ENCODE data around the gene CPE.

Gene CPE

DNA sequence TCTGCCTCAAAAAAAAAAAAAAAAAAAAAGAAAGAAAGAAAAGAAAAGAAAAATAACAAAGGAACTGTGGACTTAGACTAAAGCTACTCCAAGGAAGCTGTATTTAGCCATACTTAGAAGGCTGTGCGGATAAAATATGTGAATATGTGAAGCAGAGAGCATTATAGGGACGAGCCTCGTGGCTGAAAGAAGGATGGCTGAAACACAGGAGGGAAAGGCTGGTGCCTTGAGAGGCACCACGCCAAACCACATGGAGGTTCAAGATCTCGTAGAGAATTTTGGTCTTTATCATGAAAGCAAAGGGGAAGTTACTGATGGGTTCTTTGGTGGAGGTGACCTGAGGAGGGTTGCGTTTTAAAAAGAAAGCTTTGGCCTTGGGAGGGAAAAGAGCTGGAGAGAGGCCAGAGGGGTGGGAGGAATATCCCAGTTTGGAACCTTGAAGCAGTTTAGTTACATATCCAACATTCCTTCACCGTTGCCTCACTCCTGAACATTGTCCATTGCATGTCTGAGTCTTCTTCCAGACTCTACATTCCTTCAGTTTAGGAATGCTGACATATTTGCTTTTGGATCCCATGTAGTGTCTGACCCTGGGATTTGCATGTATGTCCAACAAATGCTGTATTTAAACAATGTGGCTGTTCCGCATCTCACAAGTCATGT is 82.5 kb downstream of the CPE start:
- DNase-seq (ENCODE audit: low read depth in 1 of 2, low spot score in 1 of 2), result peak in 1 of 2 experiments; percentile 71
- in situ Hi-C loops (cut with HindIII; ENCODE audit: low pct_unique_long_range_greater_than_20kb, low sequenced_read_pairs), result no loop called here
- no peak for TF ChIP-seq JUND (IDR thresholded peaks at IDR 0.05; ENCODE audit: low read depth)

- in situ Hi-C loops (cut with HindIII; ENCODE audit: low pct_unique_long_range_greater_than_20kb, low sequenced_read_pairs), result no loop called here
- TF ChIP-seq JUND (IDR thresholded peaks at IDR 0.05; ENCODE audit: low read depth), result no peak
- DNase-seq (ENCODE audit: low read depth in 1 of 2, low spot score in 1 of 2), result no peak
Observed at GRCh38 chr4:165462009-165462408, 83.2 kb downstream of the CPE start.

DNA sequence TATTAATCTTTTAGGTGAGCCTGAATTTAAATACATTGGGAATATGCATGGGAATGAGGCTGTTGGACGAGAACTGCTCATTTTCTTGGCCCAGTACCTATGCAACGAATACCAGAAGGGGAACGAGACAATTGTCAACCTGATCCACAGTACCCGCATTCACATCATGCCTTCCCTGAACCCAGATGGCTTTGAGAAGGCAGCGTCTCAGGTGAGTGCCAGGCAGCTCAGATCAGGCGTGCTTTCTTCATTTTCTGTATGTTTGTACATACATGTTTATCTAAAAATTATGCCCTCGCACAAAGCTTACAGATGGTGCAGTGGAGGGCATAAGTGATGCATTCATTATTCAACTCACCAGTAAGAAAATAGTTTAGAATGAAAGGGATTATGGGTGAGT is 85.6 kb downstream of the CPE start:
- no peak for DNase-seq (ENCODE audit: low read depth in 1 of 2, low spot score in 1 of 2)
- in situ Hi-C loops (cut with HindIII; ENCODE audit: low pct_unique_long_range_greater_than_20kb, low sequenced_read_pairs), result no loop called here
- TF ChIP-seq JUND (IDR thresholded peaks at IDR 0.05; ENCODE audit: low read depth), result no peak

GRCh38 chr4:165464813-165465381 is 86.1 kb downstream of the CPE start:
- no peak for TF ChIP-seq JUND (IDR thresholded peaks at IDR 0.05; ENCODE audit: low read depth)
- in situ Hi-C loops (cut with HindIII; ENCODE audit: low pct_unique_long_range_greater_than_20kb, low sequenced_read_pairs), result no loop called here
- peak; percentile 6 to 47 for DNase-seq (ENCODE audit: low read depth in 1 of 2, low spot score in 1 of 2)

DNA sequence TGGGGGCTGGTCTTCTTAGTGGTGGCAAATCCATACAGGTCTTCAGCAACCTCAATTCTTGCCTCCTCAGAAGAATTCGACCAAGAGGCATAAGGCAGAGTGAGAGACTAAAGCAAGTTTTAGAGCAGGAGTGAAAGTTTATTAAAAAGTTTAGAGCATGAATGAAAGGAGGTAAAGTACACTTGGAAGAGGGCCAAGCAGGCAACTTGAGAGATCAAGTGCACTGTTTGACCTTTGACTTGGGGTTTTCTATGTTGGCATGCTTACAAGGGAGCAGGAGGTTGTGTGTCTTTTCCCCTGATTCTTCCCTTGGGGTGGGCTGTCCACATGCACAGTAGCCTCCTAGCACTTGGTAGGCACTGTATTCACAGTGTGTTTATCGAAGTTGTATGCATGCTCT is 91.2 kb downstream of the CPE start:
- in situ Hi-C loops (cut with HindIII; ENCODE audit: low pct_unique_long_range_greater_than_20kb, low sequenced_read_pairs), result no loop called here
- DNase-seq (ENCODE audit: low read depth in 1 of 2, low spot score in 1 of 2), result no peak
- no peak for TF ChIP-seq JUND (IDR thresholded peaks at IDR 0.05; ENCODE audit: low read depth)

DNA sequence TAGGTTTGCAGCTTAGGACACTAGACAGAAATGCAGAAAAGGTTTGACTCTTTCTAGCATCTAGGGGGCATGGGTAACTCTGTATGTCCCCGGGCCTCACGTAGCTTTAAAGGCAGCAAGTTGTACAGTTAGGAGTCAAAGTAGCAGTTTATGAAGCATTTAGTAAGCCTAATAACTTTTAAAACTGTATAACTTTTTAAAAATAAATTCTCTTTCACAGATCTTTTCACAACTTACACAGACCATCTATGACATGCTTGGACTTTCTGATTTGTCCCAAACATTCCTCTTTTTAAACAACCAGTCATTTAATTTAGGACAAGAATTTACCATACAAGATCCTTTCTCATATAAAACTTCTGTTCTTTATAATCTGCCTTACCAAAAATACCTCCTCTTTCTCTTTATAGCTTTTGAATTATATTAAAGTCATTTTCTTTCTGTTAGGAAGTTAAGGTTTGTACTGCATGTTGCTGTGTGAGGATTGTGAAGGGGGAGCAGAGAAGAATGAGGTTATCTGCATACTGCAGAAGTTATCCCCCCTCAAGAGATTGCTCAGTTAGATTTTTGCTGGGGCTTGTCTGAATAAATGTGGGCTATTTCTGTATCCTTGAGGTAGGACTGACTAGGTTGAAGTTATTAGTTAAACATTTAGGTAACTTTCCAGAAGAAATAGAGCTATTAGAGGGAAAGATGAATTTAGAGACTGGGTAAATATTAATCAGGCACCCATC is 94.3 kb downstream of the CPE start:
- no peak for DNase-seq (ENCODE audit: low read depth in 1 of 2, low spot score in 1 of 2)
- in situ Hi-C loops (cut with HindIII; ENCODE audit: low pct_unique_long_range_greater_than_20kb, low sequenced_read_pairs), result no loop called here
- TF ChIP-seq JUND (IDR thresholded peaks at IDR 0.05; ENCODE audit: low read depth), result no peak

DNA sequence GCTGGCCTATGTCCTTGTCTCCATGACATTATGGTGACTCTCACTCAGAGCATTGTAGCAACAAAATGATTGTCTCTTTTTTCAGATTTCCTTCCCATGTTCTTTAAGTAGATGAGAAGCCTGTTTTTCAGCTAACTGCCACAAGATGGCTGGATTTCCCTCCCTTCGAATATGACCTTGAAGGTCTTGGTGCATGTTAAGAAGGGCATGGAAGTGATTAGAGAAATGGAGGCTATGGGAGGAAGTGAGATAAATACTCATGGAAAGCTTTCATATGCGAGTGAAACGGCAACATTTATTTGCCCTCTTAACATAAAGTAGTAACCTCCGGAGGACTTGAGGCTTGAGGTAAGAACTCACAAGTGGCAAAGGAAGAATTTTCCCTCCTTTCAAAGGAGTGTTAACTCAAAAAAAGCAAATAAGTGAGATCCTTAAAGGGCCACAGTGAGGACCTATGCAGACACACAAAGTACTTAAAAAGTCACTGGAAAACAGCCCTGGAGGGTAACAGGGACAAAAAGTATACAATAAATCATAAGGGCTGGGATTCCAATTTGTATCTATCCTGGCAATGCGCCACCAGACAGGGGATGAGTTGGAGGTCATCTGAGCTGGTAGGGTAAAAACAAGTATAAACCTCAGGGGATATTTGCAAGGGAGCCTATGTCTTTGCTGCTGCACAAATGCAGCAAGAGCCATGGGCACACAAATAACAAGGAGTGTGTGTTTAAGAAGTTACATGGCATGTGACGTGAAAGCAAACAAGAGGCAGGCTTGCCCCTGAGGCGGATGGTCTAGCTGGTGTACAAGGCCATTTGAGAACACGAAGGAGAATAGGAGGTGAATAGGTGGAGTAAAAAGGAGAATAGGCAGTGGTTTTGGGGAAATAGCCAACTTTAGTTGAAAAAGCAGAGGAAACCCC is 96.2 kb downstream of the CPE start:
- peak in 1 of 2 experiments; percentile 32 for DNase-seq (ENCODE audit: low read depth in 1 of 2, low spot score in 1 of 2)
- in situ Hi-C loops (cut with HindIII; ENCODE audit: low pct_unique_long_range_greater_than_20kb, low sequenced_read_pairs), result no loop called here
- TF ChIP-seq JUND (IDR thresholded peaks at IDR 0.05; ENCODE audit: low read depth), result no peak

GRCh38 chr4:165475706-165476070 is 96.9 kb downstream of the CPE start:
- TF ChIP-seq JUND (IDR thresholded peaks at IDR 0.05; ENCODE audit: low read depth), result no peak
- no peak for DNase-seq (ENCODE audit: low read depth in 1 of 2, low spot score in 1 of 2)
- in situ Hi-C loops (cut with HindIII; ENCODE audit: low pct_unique_long_range_greater_than_20kb, low sequenced_read_pairs), result no loop called here

DNA sequence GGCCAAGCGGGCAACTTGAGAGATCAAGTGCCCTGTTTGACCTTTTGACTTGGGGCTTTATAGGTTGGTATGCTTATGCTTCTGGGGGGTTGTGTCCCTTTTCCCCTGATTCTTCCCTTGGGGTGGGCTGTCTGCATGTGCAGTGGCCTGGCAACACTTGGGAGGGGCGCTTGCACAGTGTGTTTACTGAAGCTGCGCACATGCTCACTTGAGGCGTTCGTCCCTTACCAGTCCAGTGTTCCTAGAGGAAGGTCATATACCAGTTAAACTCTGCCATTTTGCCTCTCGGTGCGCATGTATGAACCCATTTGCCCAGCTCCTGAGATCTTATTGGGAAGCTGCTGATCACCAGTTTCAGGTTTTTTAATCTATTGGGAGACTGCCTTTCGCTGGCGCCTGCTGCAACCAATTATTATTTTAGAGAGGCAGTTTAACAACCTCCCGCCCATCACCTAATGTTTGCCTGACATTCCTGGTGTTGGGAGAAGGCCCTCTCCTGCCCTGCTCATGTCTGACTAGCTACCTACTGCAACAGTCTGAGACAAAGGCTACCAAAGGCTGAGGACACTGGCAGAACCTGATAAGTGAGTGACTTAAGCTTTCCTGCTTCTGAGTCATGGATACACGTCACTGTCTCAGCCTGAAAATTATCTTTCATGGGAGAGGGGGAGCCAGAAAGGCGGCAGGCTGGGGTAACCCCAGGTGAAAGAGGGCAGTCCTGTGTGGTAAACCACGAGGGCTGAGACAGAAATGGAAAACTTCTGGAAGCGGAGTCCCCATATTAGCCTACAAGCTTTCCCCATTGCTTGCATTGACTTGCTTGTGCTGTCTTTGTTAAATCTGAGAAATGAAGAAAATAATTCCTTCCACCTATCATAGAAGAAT is 97.6 kb downstream of the CPE start:
- no peak for TF ChIP-seq JUND (IDR thresholded peaks at IDR 0.05; ENCODE audit: low read depth)
- in situ Hi-C loops (cut with HindIII; ENCODE audit: low pct_unique_long_range_greater_than_20kb, low sequenced_read_pairs), result no loop called here
- DNase-seq (ENCODE audit: low read depth in 1 of 2, low spot score in 1 of 2), result peak in 1 of 2 experiments; percentile 72

GRCh38 chr4:165477799-165478198 is 99.0 kb downstream of the CPE start:
- no peak for TF ChIP-seq JUND (IDR thresholded peaks at IDR 0.05; ENCODE audit: low read depth)
- in situ Hi-C loops (cut with HindIII; ENCODE audit: low pct_unique_long_range_greater_than_20kb, low sequenced_read_pairs), result no loop called here
- DNase-seq (ENCODE audit: low read depth in 1 of 2, low spot score in 1 of 2), result no peak

DNA sequence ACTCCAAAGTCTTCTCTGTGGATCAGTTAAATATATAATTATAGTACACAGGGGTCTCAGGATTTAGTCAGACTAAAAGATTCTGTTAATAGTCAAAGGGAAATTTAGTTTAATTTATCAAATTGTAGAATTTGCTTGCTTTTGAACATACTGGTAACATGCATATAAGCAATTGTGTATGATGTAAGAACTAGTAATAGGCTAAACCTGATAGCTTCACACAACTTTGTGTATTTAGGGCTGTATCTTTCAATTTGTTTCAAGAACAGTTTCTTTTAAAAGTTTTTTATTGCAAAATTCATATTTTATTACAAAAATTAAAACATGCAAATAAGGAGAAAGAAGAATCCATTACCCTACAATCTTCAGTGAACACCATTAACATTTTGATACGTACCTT is 99.5 kb downstream of the CPE start:
- DNase-seq (ENCODE audit: low read depth in 1 of 2, low spot score in 1 of 2), result no peak
- in situ Hi-C loops (cut with HindIII; ENCODE audit: low pct_unique_long_range_greater_than_20kb, low sequenced_read_pairs), result no loop called here
- no peak for TF ChIP-seq JUND (IDR thresholded peaks at IDR 0.05; ENCODE audit: low read depth)
